Fibroblast of skin of left biceps (primary cell): Measurements from ENCODE around the gene P2RY14.
A peak's percentile ranks its signal among the peaks of the same experiment; 100 is the strongest.
"Not testable (repeated sequence)": the region's sequence is repeated elsewhere in the genome, so short reads cannot be mapped to it uniquely, and the experiment has no call there.

Experiments
- DNase-seq, 2 experiments: peaks; one replicate each; pipeline ENCODE4 v3.0.0-alpha.2; 2013; ENCODE audit warnings: low read depth in 2 of 2

The P2RY14 gene

GRCh38 chr3:151262871-151263525 lies 15.3 kb downstream of the P2RY14 start:
- DNase-seq, result peak; percentile 62 to 66

GRCh38 chr3:151259664-151260063 lies 18.7 kb downstream of the P2RY14 start:
- no peak for DNase-seq

- DNase-seq, result no peak
Observed at GRCh38 chr3:151256749-151257148, 21.6 kb downstream of the P2RY14 start.

GRCh38 chr3:151248772-151249337 lies 29.5 kb downstream of the P2RY14 start:
- no peak for DNase-seq

- not testable (repeated sequence) for DNase-seq
Observed at GRCh38 chr3:151242006-151242405, 36.3 kb downstream of the P2RY14 start.

- DNase-seq, result no peak
Observed at GRCh38 chr3:151236736-151237135, 41.6 kb downstream of the P2RY14 start.

- DNase-seq, result no peak
Observed at GRCh38 chr3:151236316-151236715, 42.0 kb downstream of the P2RY14 start.

- no peak for DNase-seq
Observed at GRCh38 chr3:151234825-151235224, 43.5 kb downstream of the P2RY14 start.

GRCh38 chr3:151232991-151233390 lies 45.4 kb downstream of the P2RY14 start:
- DNase-seq, result no peak

GRCh38 chr3:151232403-151232802 lies 45.9 kb downstream of the P2RY14 start:
- DNase-seq, result not testable (repeated sequence)

GRCh38 chr3:151230646-151231045 lies 47.7 kb downstream of the P2RY14 start:
- DNase-seq, result no peak

GRCh38 chr3:151228666-151229040 lies 49.7 kb downstream of the P2RY14 start:
- DNase-seq, result peak; percentile 63 to 66

GRCh38 chr3:151227807-151228665 lies 50.3 kb downstream of the P2RY14 start:
- peak; percentile 69 for DNase-seq

GRCh38 chr3:151227266-151227806 lies 51.0 kb downstream of the P2RY14 start:
- no peak for DNase-seq

GRCh38 chr3:151226825-151227224 lies 51.5 kb downstream of the P2RY14 start:
- no peak for DNase-seq

- peak; percentile 79 to 84 for DNase-seq
Observed at GRCh38 chr3:151226088-151226563, 52.2 kb downstream of the P2RY14 start.

- DNase-seq, result no peak
Observed at GRCh38 chr3:151225040-151225975, 53.0 kb downstream of the P2RY14 start.

GRCh38 chr3:151224268-151224866 lies 54.0 kb downstream of the P2RY14 start:
- no peak for DNase-seq

GRCh38 chr3:151219056-151219455 lies 59.3 kb downstream of the P2RY14 start:
- peak; percentile 71 to 77 for DNase-seq

- no peak for DNase-seq
Observed at GRCh38 chr3:151218136-151218535, 60.2 kb downstream of the P2RY14 start.
